Spinal cord (tissue), 10 donors: ENCODE measurements around the gene DHX57. TPM values are rescaled to one million over a fixed set of nuclear protein-coding genes. Genes with fewer than 3 reads are reported as not detected.

Experiments used
- DNase-seq, 6 donors: peaks; one replicate each; pipeline versions ENCODE4 v3.0.0 to v3.0.0-alpha.2; 2013 to 2015; ENCODE audit warnings: low spot score in 6 of 6, low read depth in 4 of 6
- H3K27ac ChIP-seq: one replicate; pipeline ENCODE4 v1.5.1; 2013; ENCODE audit warnings: low read depth, low read length, control low read depth
- H3K27me3 ChIP-seq: one replicate; pipeline ENCODE4 v1.6.1; 2013; ENCODE audit warnings: low read length; ENCODE audit not compliant: control insufficient read depth, insufficient read depth
- H3K36me3 ChIP-seq: one replicate; pipeline ENCODE4 v1.6.1; 2013; ENCODE audit warnings: low read length; ENCODE audit not compliant: control insufficient read depth, insufficient read depth
- H3K4me1 ChIP-seq: one replicate; pipeline ENCODE4 v1.6.1; 2013; ENCODE audit warnings: low read length; ENCODE audit not compliant: control insufficient read depth, insufficient read depth
- H3K4me3 ChIP-seq: one replicate; pipeline ENCODE4 v1.5.1; 2013; ENCODE audit warnings: low read depth, low read length, control low read depth
- H3K9me3 ChIP-seq: one replicate; pipeline ENCODE4 v1.6.1; 2013; ENCODE audit warnings: low read length; ENCODE audit not compliant: control insufficient read depth, insufficient read depth
- WGBS: methylation state at CpG from one replicate; pipeline ENCODE4 v1.1.5; 2013; ENCODE audit warnings: missing lambda C conversion rate; ENCODE audit not compliant: insufficient coverage; 5-methylcytosine and 5-hydroxymethylcytosine counted together
- polyA plus RNA-seq, 2 donors: library from polyadenylated mRNA; unstranded; fragments of 120-200 nt; gene quantifications; one replicate each; pipeline ENCODE4 v1.2.1, GENCODE V29; 2013; ENCODE audit not compliant: insufficient read length in 2 of 2
- total RNA-seq, 2 donors: library from RNA; depleted of rRNA in 1 of 2; stranded (reverse); fragments of 120-200 nt in 1 of 2; fragments of >200 nt in 1 of 2; gene quantifications; one replicate each; pipeline versions ENCODE4 v1.2.3 to v1.2.4, GENCODE V29; 2013 to 2014
- donor health status: healthy.

The DHX57 gene
- total and polyA plus RNA-seq, 4 donors: 31.8 to 40.8 (median 38.0) TPM

- Histone ChIP-seq H3K4me3 (no peak overlapping the region), H3K27ac (no peak overlapping the region), H3K9me3 (no peaks in the 10 kb centered on the region), H3K4me1 (no peaks in the 10 kb centered on the region), H3K27me3 (no peaks in the 10 kb centered on the region), H3K36me3 (no peaks in the 10 kb centered on the region)
- DNase-seq: no peak
- no CpG with 5 or more reads among the region's 1 CpG for WGBS
These were observed 25.0 kb upstream of the DHX57 start for GRCh38 chr2:38900726-38901125.

DNA sequence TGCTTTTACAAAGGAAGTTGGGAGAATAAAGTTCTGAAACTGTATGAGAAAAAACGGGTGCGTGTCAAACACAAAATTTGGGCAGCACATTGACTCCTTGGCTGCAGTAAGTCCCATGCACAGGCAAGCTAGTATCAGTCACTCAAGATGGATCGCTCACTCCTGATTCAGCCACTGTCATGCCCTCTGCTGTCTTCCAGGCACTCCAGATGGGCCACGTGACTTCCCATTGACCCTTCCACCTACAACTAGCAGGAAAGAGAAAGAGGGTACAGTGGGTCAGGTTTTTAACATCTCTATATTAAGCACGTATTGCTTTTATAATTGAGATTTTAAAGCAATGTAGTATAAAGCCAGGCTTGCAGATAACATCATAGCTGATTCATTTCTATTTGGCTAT lies 22.5 kb upstream of the DHX57 start:
- no peak for DNase-seq
- Histone ChIP-seq H3K27me3 (no peaks in the 10 kb centered on the region), H3K36me3 (no peaks in the 10 kb centered on the region), H3K9me3 (no peaks in the 10 kb centered on the region), H3K4me3 (no peak overlapping the region), H3K4me1 (no peaks in the 10 kb centered on the region), H3K27ac (no peak overlapping the region)
- 86% methylated on average over 3 of the region's 5 CpGs for WGBS

DNA sequence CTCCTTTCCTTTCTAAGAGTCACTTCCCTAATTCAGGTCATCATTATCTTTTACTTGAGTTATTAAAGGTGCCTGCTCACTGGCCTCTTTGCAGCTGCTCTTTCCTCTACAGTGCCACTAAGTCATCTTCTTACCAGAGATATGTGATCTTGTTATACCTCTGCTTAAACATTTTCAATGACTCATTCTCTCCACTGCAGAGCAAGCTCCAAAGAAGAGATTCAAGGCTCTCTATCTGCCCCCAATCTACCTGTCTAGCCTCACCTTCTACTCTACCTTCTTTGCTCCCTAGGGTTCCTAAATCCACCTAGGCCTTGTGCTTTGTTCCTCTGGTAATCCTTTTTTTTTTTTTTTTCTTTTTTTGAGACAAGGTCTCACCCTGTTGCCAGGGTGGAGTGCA lies 17.1 kb upstream of the DHX57 start:
- Histone ChIP-seq H3K27me3 (no peaks in the 10 kb centered on the region), H3K27ac (no peak overlapping the region), H3K4me1 (no peaks in the 10 kb centered on the region), H3K36me3 (no peaks in the 10 kb centered on the region), H3K9me3 (no peaks in the 10 kb centered on the region), H3K4me3 (no peak overlapping the region)
- no peak for DNase-seq

- Histone ChIP-seq H3K4me3 (no peak within 1 kb of the TSS), H3K36me3 (no peaks in the 10 kb centered on the region), H3K27me3 (no peaks in the 10 kb centered on the region), H3K9me3 (no peaks in the 10 kb centered on the region), H3K27ac (no peak within 1 kb of the TSS), H3K4me1 (no peaks in the 10 kb centered on the region)
- no peak for DNase-seq
- WGBS: no CpG with 5 or more reads among the region's 3 CpGs
These were observed 13.8 kb upstream of the DHX57 start, which contains the start of gene ARHGEF33 for GRCh38 chr2:38889575-38889974. Gene ARHGEF33, plus strand, starts transcription at chr2:38889875. Its CDS starts 29,573 bp downstream, at chr2:38919448.

DNA sequence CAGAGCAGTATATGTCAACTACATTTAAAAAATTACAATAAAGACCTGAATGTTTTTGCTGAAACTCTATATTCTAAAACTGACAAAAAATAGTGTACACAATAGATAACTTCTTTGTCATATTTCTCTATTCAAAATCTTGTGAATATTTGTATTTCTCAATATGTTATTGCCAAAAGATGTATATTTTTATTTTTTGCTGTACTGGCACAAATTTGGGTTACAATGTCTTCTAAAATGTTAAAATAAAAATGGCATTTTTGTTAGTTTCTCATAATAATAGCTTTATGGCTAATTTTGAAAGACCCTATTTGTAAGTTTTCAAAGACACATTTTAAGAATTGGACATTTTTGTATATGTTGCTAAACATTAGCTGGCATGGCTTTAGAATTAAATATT lies 13.3 kb upstream of the DHX57 start:
- Histone ChIP-seq H3K27me3 (no peaks in the 10 kb centered on the region), H3K4me3 (no peak overlapping the region), H3K4me1 (no peaks in the 10 kb centered on the region), H3K27ac (no peak overlapping the region), H3K9me3 (no peaks in the 10 kb centered on the region), H3K36me3 (no peaks in the 10 kb centered on the region)
- DNase-seq: no peak

DNA sequence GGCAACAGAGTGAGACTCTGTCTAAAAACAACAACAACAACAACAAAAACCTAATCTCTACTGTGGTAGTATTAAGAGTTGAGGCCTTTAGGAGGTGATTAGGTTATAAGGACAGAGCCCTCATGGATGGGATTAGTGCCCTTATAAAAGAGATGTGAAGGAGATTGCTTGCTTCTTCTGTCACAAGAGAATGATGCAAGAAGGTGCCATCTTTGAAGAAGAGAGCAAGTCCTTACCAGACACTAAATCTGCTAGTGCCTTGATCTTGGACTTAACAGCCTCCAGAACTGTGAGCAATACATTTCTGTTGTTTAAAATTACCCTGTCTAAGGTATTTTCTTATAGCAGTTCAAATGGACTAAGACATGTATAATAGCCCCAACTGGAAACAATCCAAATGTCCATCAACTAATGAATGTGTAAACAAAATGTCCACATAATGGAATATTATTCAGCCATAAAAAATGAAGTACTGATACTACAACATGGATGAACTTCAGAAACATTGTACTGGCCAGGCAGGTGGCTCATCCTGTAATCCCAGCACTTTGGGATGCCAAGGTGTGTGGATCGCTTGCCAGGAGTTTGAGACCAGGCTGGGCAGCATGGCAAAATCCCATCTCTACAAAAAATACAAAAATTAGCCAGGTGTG lies 12.3 kb upstream of the DHX57 start:
- Histone ChIP-seq H3K27me3 (no peaks in the 10 kb centered on the region), H3K4me3 (no peak overlapping the region), H3K4me1 (no peaks in the 10 kb centered on the region), H3K9me3 (no peaks in the 10 kb centered on the region), H3K27ac (no peak overlapping the region), H3K36me3 (no peaks in the 10 kb centered on the region)
- 100% methylated on average over 1 of the region's 1 CpG for WGBS
- DNase-seq: no peak

- H3K4me1 ChIP-seq: no peaks in the 10 kb centered on the region
These were observed 11.6 kb upstream of the DHX57 start for GRCh38 chr2:38887347-38887746.

DNA sequence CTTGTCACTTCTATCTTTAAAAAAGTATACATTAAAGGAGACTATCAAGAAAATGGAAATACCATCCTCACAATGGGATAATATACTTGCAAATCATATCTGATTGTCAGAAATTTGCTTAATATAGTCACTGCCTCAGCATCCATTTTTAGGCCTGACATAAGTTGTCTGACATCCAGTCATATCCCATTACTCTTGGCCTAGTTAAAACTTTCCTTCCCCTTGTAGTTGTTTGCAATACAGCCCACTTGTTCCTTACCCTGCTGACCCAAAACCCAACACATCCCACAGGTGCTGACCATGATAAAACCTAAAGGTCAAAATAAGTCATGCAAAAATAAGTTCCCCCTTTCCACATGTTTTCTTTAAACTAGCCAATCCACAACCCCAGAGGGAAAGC lies 10.3 kb upstream of the DHX57 start:
- Histone ChIP-seq H3K36me3 (no peaks in the 10 kb centered on the region), H3K27ac (no peak overlapping the region)

More at GRCh38 chr2:38887347-38887746, 11.6 kb upstream of the DHX57 start:
- no peaks in the 10 kb centered on the region for H3K27me3 ChIP-seq
- H3K4me3 ChIP-seq: no peak overlapping the region
- no peaks in the 10 kb centered on the region for H3K36me3 ChIP-seq
- no CpG with 5 or more reads among the region's 4 CpGs for WGBS
- DNase-seq: no peak
- H3K27ac ChIP-seq: no peak overlapping the region
- no peaks in the 10 kb centered on the region for H3K9me3 ChIP-seq

DNA sequence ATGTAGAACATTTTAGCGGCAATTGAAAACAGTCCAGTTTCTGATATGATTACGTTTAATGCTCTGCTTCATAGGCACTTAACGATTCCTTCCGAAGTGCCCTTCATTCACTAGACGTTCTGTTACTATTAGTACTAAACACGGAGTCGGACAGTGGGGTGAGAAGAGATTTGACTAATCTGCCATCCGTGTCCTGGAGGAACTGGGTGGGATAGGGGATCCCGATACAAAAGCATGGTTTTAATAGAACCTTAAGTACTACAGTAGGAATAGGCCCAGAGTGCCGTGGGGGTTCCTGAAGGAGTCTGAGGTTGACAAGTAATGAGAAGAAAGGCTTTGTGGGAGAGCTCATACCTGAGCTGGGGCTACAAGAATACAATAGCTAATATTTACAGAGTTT lies 673 bp upstream of the DHX57 start:
- no peak for DNase-seq
- 42% methylated on average over 2 of the region's 10 CpGs for WGBS
- no peaks in the 10 kb centered on the region for H3K27me3 ChIP-seq

More for the DNA sequence above, 10.3 kb upstream of the DHX57 start:
- DNase-seq: no peak
- Histone ChIP-seq H3K9me3 (no peaks in the 10 kb centered on the region), H3K4me1 (no peaks in the 10 kb centered on the region), H3K27me3 (no peaks in the 10 kb centered on the region), H3K4me3 (no peak overlapping the region)

DNA sequence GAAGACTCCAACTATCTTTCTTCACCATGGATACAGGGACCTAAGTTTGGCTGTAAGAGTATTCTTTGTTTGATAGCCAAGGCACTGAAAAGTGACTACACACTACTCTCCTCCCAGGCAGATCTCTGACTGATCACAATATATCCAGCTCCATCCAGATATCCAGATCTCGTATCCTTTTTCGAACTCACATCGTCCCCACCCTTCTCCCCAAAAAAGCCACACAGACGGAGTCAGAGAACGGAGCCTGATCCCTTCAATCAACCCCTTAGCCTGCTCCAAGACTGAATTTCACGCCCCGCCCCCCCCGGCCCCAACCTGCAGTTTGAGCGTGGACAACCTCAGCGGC lies 533 bp downstream of the DHX57 start:
- under 1% methylated on average over 10 of the region's 10 CpGs for WGBS

More for the DNA sequence above, 673 bp upstream of the DHX57 start:
- Histone ChIP-seq H3K36me3 (no peaks in the 10 kb centered on the region), H3K27ac (no peak overlapping the region), H3K4me3 (peak overlapping the region; percentile 89), H3K4me1 (no peaks in the 10 kb centered on the region), H3K9me3 (no peaks in the 10 kb centered on the region)

More for the DNA sequence above, 533 bp downstream of the DHX57 start:
- peak in 2 of 6 donors; percentile 6 to 29 for DNase-seq
- Histone ChIP-seq H3K27ac (peak overlapping the region; percentile 72), H3K4me1 (no peaks in the 10 kb centered on the region), H3K27me3 (no peaks in the 10 kb centered on the region), H3K9me3 (peaks cover 4% of the 10 kb centered on the region), H3K4me3 (peak overlapping the region; percentile 89), H3K36me3 (no peaks in the 10 kb centered on the region)
